Activated CD4-positive, alpha-beta T cell treated with anti-CD3 and anti-CD28 coated beads for 36 hours (primary cell): Measurements from ENCODE around the gene ENPP6. TPM values are rescaled to one million over a fixed set of nuclear protein-coding genes. Genes with fewer than 3 reads are reported as not detected.

ENCODE experiments used
- ATAC-seq: fragments of 200-7000 bp; cut with Tn5 transposase; one replicate; pipeline ENCODE4 v1.10.0; 2021; ENCODE audit warnings: mild to moderate bottlenecking, moderate library complexity
- CTCF ChIA-PET: fragments of 350-600 bp; sonication (Branson Sonifier 250); formaldehyde crosslinking; loops from one replicate; lab custom pipeline; 2021; ENCODE audit warnings: antibody characterized with exemption; lab: Charles Lee
- POLR2A ChIA-PET: fragments of 350-600 bp; sonication (Branson Sonifier 250); formaldehyde crosslinking; loops from one replicate; lab custom pipeline; 2021; ENCODE audit warnings: antibody characterized with exemption, inconsistent platforms; lab: Charles Lee
- DNase-seq: peaks from one replicate; pipeline ENCODE4 v3.0.0-alpha.2; 2020
- H3K27ac Mint-ChIP-seq: one replicate; pipeline ENCODE4 v1.8.0; 2021; ENCODE audit warnings: mixed read lengths
- H3K27me3 Mint-ChIP-seq: one replicate; pipeline ENCODE4 v1.8.0; 2021; ENCODE audit warnings: mixed read lengths
- H3K36me3 Mint-ChIP-seq: one replicate; pipeline ENCODE4 v1.8.0; 2021; ENCODE audit warnings: low read depth, mixed read lengths
- H3K4me1 Mint-ChIP-seq: one replicate; pipeline ENCODE4 v1.8.0; 2021; ENCODE audit warnings: mixed read lengths
- H3K4me3 Mint-ChIP-seq: one replicate; pipeline ENCODE4 v1.8.0; 2021; ENCODE audit warnings: mild to moderate bottlenecking, moderate library complexity, mixed read lengths
- H3K9me3 Mint-ChIP-seq: one replicate; pipeline ENCODE4 v1.8.0; 2021; ENCODE audit warnings: low read depth, mixed read lengths
- intact Hi-C, 2 experiments: fragments of 100-400 bp; cut with DNase I in 1 of 2; cut with micrococcal nuclease in 1 of 2; formaldehyde crosslinking; loops; one replicate each; pipeline versions ENCODE4 v1.14.2 to v1.15.1; 2022 to 2024; cut with DNase I, micrococcal nuclease
- total RNA-seq, 2 experiments: library from RNA; stranded (reverse); gene quantifications; one replicate each; pipeline ENCODE4 v1.2.3, GENCODE V29; 2021

The ENPP6 gene
- total RNA-seq, 2 experiments from 2014 or later = 0.05 TPM; not detected in 1

- intact Hi-C loops = loop anchor here in 1 of 2 experiments (10.0 kb wide), 1 partner anchor 1582 kb away; no protein-coding TSS in a partner anchor
- Mint-ChIP-seq H3K27me3 (peaks cover 2% of the 10 kb centered on the region), H3K36me3 (no peaks in the 10 kb centered on the region), H3K9me3 (no peaks in the 10 kb centered on the region), H3K4me3 (no peak overlapping the region), H3K4me1 (no peaks in the 10 kb centered on the region), H3K27ac (no peak overlapping the region)
- ATAC-seq (no peak), DNase-seq (no peak)
- ChIA-PET POLR2A (no interaction called here), CTCF (no interaction called here)
Observed at GRCh38 chr4:184192933-184193332, 24.7 kb downstream of the ENPP6 start.

GRCh38 chr4:184191267-184191666, 26.4 kb downstream of the ENPP6 start:
- Mint-ChIP-seq H3K9me3 (no peaks in the 10 kb centered on the region), H3K36me3 (no peaks in the 10 kb centered on the region), H3K4me3 (no peak overlapping the region), H3K27ac (no peak overlapping the region), H3K4me1 (no peaks in the 10 kb centered on the region), H3K27me3 (peaks cover 2% of the 10 kb centered on the region)
- intact Hi-C loops = loop anchor here in 1 of 2 experiments (10.0 kb wide), 1 partner anchor 1584 kb away; no protein-coding TSS in a partner anchor
- CTCF ChIA-PET = interaction anchor here (0.6 kb wide), 1 partner anchor 23 kb away, joined by 3 read pairs; no protein-coding TSS in a partner anchor
- ATAC-seq (no peak), DNase-seq (no peak)
- POLR2A ChIA-PET = no interaction called here

DNA sequence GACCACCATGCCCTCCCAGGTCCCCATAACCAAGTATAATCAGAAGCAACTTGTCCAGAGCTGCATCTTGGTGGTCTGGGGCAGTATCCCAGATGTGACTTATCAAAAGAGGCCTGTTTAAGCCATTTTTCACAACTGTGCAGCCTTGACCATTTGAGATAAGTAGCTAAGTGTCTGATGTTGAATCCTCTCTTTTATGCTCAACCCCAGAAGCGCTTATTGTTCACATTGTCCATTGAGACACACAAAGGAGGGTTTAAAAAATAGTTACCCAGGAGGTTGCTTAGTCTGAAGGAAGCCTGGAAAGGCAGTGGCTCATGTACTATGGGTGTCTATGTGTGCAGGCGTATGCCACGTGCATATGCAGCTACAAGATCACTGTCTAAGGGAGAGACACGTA, 27.0 kb downstream of the ENPP6 start:
- H3K4me1 Mint-ChIP-seq = no peaks in the 10 kb centered on the region
- no peak for DNase-seq
- CTCF ChIA-PET = interaction anchor here (0.5 to 0.6 kb wide), 2 partner anchors 23 to 66 kb away, joined by 3 read pairs; no protein-coding TSS in a partner anchor
- ATAC-seq = no peak
- H3K27ac Mint-ChIP-seq = no peak overlapping the region
- no peaks in the 10 kb centered on the region for H3K36me3 Mint-ChIP-seq
- no peak overlapping the region for H3K4me3 Mint-ChIP-seq
- intact Hi-C loops = loop anchor here in 1 of 2 experiments (10.0 kb wide), 1 partner anchor 1584 kb away; no protein-coding TSS in a partner anchor
- POLR2A ChIA-PET = no interaction called here
- H3K27me3 Mint-ChIP-seq = peaks cover 2% of the 10 kb centered on the region
- H3K9me3 Mint-ChIP-seq = no peaks in the 10 kb centered on the region

GRCh38 chr4:184189966-184190365, 27.7 kb downstream of the ENPP6 start:
- intact Hi-C loops = loop anchor here in 1 of 2 experiments (10.0 kb wide), 1 partner anchor 1585 kb away; no protein-coding TSS in a partner anchor
- no peaks in the 10 kb centered on the region for H3K4me1 Mint-ChIP-seq
- ChIA-PET CTCF (no interaction called here), POLR2A (no interaction called here)
- no peaks in the 10 kb centered on the region for H3K27me3 Mint-ChIP-seq
- no peaks in the 10 kb centered on the region for H3K36me3 Mint-ChIP-seq
- no peak overlapping the region for H3K27ac Mint-ChIP-seq
- no peaks in the 10 kb centered on the region for H3K9me3 Mint-ChIP-seq
- no peak overlapping the region for H3K4me3 Mint-ChIP-seq
- ATAC-seq = no peak
- DNase-seq = no peak

GRCh38 chr4:184188443-184189400, 29.0 kb downstream of the ENPP6 start:
- intact Hi-C loops = no loop called here
- ChIA-PET CTCF (interaction anchor here (0.7 kb wide), 1 partner anchor 14 kb away, joined by 3 read pairs; no protein-coding TSS in a partner anchor), POLR2A (no interaction called here)
- ATAC-seq (no peak), DNase-seq (no peak)
- H3K27ac Mint-ChIP-seq = no peak overlapping the region
- H3K9me3 Mint-ChIP-seq = no peaks in the 10 kb centered on the region
- no peak overlapping the region for H3K4me3 Mint-ChIP-seq
- no peaks in the 10 kb centered on the region for H3K36me3 Mint-ChIP-seq
- H3K27me3 Mint-ChIP-seq = no peaks in the 10 kb centered on the region
- H3K4me1 Mint-ChIP-seq = no peaks in the 10 kb centered on the region

GRCh38 chr4:184177271-184177670, 40.4 kb downstream of the ENPP6 start:
- CTCF ChIA-PET = no interaction called here
- DNase-seq (no peak), ATAC-seq (no peak)
- peaks cover 5% of the 10 kb centered on the region for H3K36me3 Mint-ChIP-seq
- peaks cover 12% of the 10 kb centered on the region for H3K9me3 Mint-ChIP-seq
- POLR2A ChIA-PET = no interaction called here
- no peak overlapping the region for H3K4me3 Mint-ChIP-seq
- intact Hi-C loops = no loop called here
- H3K4me1 Mint-ChIP-seq = no peaks in the 10 kb centered on the region
- H3K27me3 Mint-ChIP-seq = peaks cover 22% of the 10 kb centered on the region
- H3K27ac Mint-ChIP-seq = no peak overlapping the region

- Mint-ChIP-seq H3K4me3 (no peak overlapping the region), H3K27ac (no peak overlapping the region), H3K9me3 (peaks cover 9% of the 10 kb centered on the region), H3K27me3 (peaks cover 28% of the 10 kb centered on the region), H3K4me1 (no peaks in the 10 kb centered on the region), H3K36me3 (peaks cover 4% of the 10 kb centered on the region)
- ChIA-PET CTCF (interaction anchor here (0.6 kb wide), 1 partner anchor 14 kb away, joined by 3 read pairs; no protein-coding TSS in a partner anchor), POLR2A (no interaction called here)
- intact Hi-C loops = no loop called here
- DNase-seq = no peak
- ATAC-seq = no peak
Observed at GRCh38 chr4:184174571-184175488, 42.8 kb downstream of the ENPP6 start.

GRCh38 chr4:184171011-184171410, 46.7 kb downstream of the ENPP6 start:
- no peak overlapping the region for H3K27ac Mint-ChIP-seq
- H3K27me3 Mint-ChIP-seq = peaks cover 47% of the 10 kb centered on the region
- DNase-seq (no peak), ATAC-seq (no peak)
- H3K9me3 Mint-ChIP-seq = no peaks in the 10 kb centered on the region
- intact Hi-C loops = no loop called here
- ChIA-PET CTCF (interaction anchor here (1.2 kb wide), 1 partner anchor 12 kb away, joined by 3 read pairs; no protein-coding TSS in a partner anchor), POLR2A (interaction anchor here (0.6 kb wide), 1 partner anchor 281 kb away, joined by 3 read pairs; no protein-coding TSS in a partner anchor)
- no peak overlapping the region for H3K4me3 Mint-ChIP-seq
- peaks cover 2% of the 10 kb centered on the region for H3K4me1 Mint-ChIP-seq
- H3K36me3 Mint-ChIP-seq = no peaks in the 10 kb centered on the region

GRCh38 chr4:184169225-184169867, 48.3 kb downstream of the ENPP6 start:
- Mint-ChIP-seq H3K4me1 (peaks cover 2% of the 10 kb centered on the region), H3K9me3 (no peaks in the 10 kb centered on the region), H3K27me3 (peaks cover 56% of the 10 kb centered on the region), H3K27ac (no peak overlapping the region), H3K36me3 (no peaks in the 10 kb centered on the region), H3K4me3 (no peak overlapping the region)
- intact Hi-C loops = loop anchor here (2.0 kb wide), 2 partner anchors 81 to 697 kb away; no protein-coding TSS in a partner anchor
- CTCF ChIA-PET = interaction anchor here (1.0 to 1.9 kb wide), 4 partner anchors 10 to 456 kb away, joined by 3 to 5 read pairs (median 3); no protein-coding TSS in a partner anchor
- no peak for ATAC-seq
- DNase-seq = no peak
- POLR2A ChIA-PET = no interaction called here

DNA sequence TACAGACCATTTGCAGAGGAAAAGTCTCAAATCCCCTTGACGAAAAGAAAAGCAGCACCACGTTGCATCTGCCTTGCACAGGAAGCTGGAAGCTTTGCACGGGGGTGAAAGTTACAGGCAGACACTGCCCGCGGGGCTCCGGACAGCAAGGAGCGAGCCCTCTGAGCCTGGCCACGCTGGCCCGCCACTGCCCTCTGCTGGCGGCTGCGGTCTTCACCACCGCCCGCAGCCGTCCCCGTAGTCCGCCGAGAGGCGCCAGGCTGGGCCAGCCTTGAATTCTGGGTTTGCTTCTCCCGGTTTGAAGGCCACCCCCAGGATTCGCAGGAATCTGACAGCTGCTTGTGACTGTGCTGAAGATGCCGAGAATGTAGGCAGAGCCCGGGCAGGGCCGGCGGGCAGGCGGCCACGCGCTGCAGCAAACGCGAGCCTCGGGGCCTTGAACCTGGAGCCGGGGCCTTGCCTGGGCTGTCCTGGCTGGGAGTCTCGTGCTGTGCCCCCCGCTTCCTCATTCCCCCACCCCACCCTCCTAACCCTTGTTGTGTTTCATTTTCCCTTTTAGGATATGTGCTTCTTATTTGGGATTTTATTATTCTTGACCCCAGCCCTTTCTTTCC, 49.2 kb downstream of the ENPP6 start:
- DNase-seq (peak; percentile 79), ATAC-seq (peak; percentile 91)
- Mint-ChIP-seq H3K9me3 (no peaks in the 10 kb centered on the region), H3K27me3 (peaks cover 58% of the 10 kb centered on the region), H3K27ac (no peak overlapping the region), H3K4me1 (peaks cover 2% of the 10 kb centered on the region), H3K36me3 (no peaks in the 10 kb centered on the region), H3K4me3 (no peak overlapping the region)
- intact Hi-C loops = loop anchor here (1.0 to 2.0 kb wide), 5 partner anchors 82 to 696 kb away; no protein-coding TSS in a partner anchor
- CTCF ChIA-PET = interaction anchor here (0.7 to 1.9 kb wide), 6 partner anchors 10 to 76 kb away, joined by 3 to 6 read pairs (median 5); no protein-coding TSS in a partner anchor
- POLR2A ChIA-PET = no interaction called here
